ENCODE data around the gene ROR1. TPM values are rescaled to one million over a fixed set of nuclear protein-coding genes. Genes with fewer than 3 reads are reported as not detected.

Gene ROR1
- total RNA-seq, 1 experiment from 2014 or later, result 56.3 TPM

- no peak for TF ChIP-seq SOX15 (CRISPR knock-in tag; IDR thresholded peaks at IDR 0.05)
- TF ChIP-seq E2F1 (CRISPR knock-in tag; IDR thresholded peaks at IDR 0.05), result no peak
- TF ChIP-seq EMX1 (CRISPR knock-in tag; IDR thresholded peaks at IDR 0.05), result no peak
- no peak for TF ChIP-seq CREB1 (CRISPR knock-in tag; IDR thresholded peaks at IDR 0.05)
- no peak for TF ChIP-seq HMGXB4 (CRISPR knock-in tag; IDR thresholded peaks at IDR 0.05)
- no peak for TF ChIP-seq ZNF396 (CRISPR knock-in tag; IDR thresholded peaks at IDR 0.05; ENCODE audit: borderline replicate concordance)
- no peak for TF ChIP-seq ZNF425 (CRISPR knock-in tag; conservative IDR thresholded peaks at IDR 0.05)
Measured at GRCh38 chr1:63866084-63866483, 92.3 kb downstream of the ROR1 start (continued).

GRCh38 chr1:63867429-63868176, 93.8 kb downstream of the ROR1 start:
- H3K36me3 Mint-ChIP-seq, result no peaks in the 10 kb centered on the region
- H3K9me3 Mint-ChIP-seq, result no peaks in the 10 kb centered on the region
- POLR2A ChIA-PET, result no interaction called here
- peak overlapping the region; percentile 67 for H3K27ac Mint-ChIP-seq
- DNase-seq (ENCODE audit: low spot score) (no peak), ATAC-seq (no peak)
- TF ChIP-seq RORB (CRISPR knock-in tag; IDR thresholded peaks at IDR 0.05) (no peak), E2F4 (CRISPR knock-in tag; IDR thresholded peaks at IDR 0.05; ENCODE audit: borderline replicate concordance, low read depth) (no peak), MLX (CRISPR knock-in tag; IDR thresholded peaks at IDR 0.05) (no peak), GABPB1 (CRISPR knock-in tag; IDR thresholded peaks at IDR 0.05) (no peak)
- H3K4me1 Mint-ChIP-seq, result peaks cover 80% of the 10 kb centered on the region
- CTCF ChIA-PET, result interaction anchor here (1.2 to 2.4 kb wide), 12 partner anchors 12 to 270 kb away, joined by 3 to 9 read pairs (median 4); no protein-coding TSS in a partner anchor
- H3K27me3 Mint-ChIP-seq (ENCODE audit: low read depth), result no peaks in the 10 kb centered on the region
- no peak overlapping the region for H3K4me3 Mint-ChIP-seq

GRCh38 chr1:63868268-63868781, 94.5 kb downstream of the ROR1 start:
- no peak overlapping the region; the same call in 1 of the 2 replicates for H3K27ac Mint-ChIP-seq
- ATAC-seq (peak; percentile 38; the same call in 1 of the 2 replicates), DNase-seq (ENCODE audit: low spot score) (no peak)
- H3K27me3 Mint-ChIP-seq (ENCODE audit: low read depth), result no peaks in the 10 kb centered on the region
- no peak overlapping the region for H3K4me3 Mint-ChIP-seq
- H3K36me3 Mint-ChIP-seq, result no peaks in the 10 kb centered on the region
- peaks cover 82% of the 10 kb centered on the region for H3K4me1 Mint-ChIP-seq
- no peaks in the 10 kb centered on the region for H3K9me3 Mint-ChIP-seq
- CTCF ChIA-PET, result interaction anchor here (0.8 to 3.4 kb wide), 16 partner anchors 11 to 194 kb away, joined by 3 to 16 read pairs (median 4); partner anchors contain the start of gene ROR1
- POLR2A ChIA-PET, result no interaction called here
- TF ChIP-seq ZNF423 (CRISPR knock-in tag; IDR thresholded peaks at IDR 0.05), result no peak
- TF ChIP-seq FOXJ3 (CRISPR knock-in tag; IDR thresholded peaks at IDR 0.05; ENCODE audit: borderline replicate concordance), result no peak
- no peak for TF ChIP-seq NR2C2 (CRISPR knock-in tag; IDR thresholded peaks at IDR 0.05)
- no peak for TF ChIP-seq ZNF317 (CRISPR knock-in tag; IDR thresholded peaks at IDR 0.05; ENCODE audit: borderline replicate concordance, low read depth)
- TF ChIP-seq NFATC4 (CRISPR knock-in tag; IDR thresholded peaks at IDR 0.05), result no peak
- TF ChIP-seq CBFB (CRISPR knock-in tag; IDR thresholded peaks at IDR 0.05; ENCODE audit: low read depth), result no peak
- no peak for TF ChIP-seq JUN (CRISPR knock-in tag; IDR thresholded peaks at IDR 0.05)
- TF ChIP-seq ZNF232 (CRISPR knock-in tag; IDR thresholded peaks at IDR 0.05), result no peak
- no peak for TF ChIP-seq USF1 (CRISPR knock-in tag; IDR thresholded peaks at IDR 0.05)
- TF ChIP-seq ELF4 (CRISPR knock-in tag; IDR thresholded peaks at IDR 0.05; ENCODE audit: low read depth), result no peak
